Spleen (tissue), 7 donors: ENCODE results near the gene DLG1.

ENCODE experiments used
- POLR2A ChIP-seq, 3 donors: fragments of 450-650 bp; IDR thresholded peaks; one replicate each; pipeline ENCODE4 v1.5.1; 2017; ENCODE audit warnings: antibody characterized with exemption in 3 of 3, mild to moderate bottlenecking in 1 of 3
- TF ChIP-seq, protein P1 (sequence below), 11 experiments: fragments of 200-600 bp in 7 of 11; fragments of 450-650 bp in 4 of 11; sonication (generic) in 4 of 11; IDR thresholded peaks in 8 of 11; conservative IDR thresholded peaks in 3 of 11; 1 replicate in 7 of 11; 2 replicates in 4 of 11; pipeline versions ENCODE4 v1.4.0 to v1.8.0; 2016 to 2021; ENCODE audit warnings: antibody characterized with exemption in 11 of 11, inconsistent platforms in 4 of 11, mild to moderate bottlenecking in 1 of 11
- donor health status: DM: no; HTN: no; CAD: no; lungs with moderate emphysema.
- donor health status: DM: no; HTN: no; CAD: no.
- donor health status: DM: no; HTN: no; CAD: no.

DNA sequence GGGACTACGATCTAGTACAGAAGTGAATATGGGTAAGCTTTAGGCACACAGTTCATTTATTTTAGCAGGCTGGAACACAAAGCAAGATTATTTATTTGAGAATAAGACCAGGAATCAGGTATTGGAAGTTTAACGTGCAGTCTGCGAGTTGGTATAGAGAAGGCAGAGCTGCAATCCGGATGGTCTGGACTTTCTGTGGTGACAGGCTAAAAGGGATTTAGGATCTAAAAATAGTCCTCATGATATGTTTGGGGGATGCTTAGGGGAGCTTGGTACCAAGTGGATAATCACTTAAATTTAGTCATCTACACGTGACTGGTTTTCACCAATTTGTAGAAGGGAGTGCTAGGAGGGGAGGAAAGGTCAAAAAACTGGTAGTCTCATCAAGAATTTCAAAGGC is 119.4 kb downstream of the DLG1 start:
- TF ChIP-seq, protein P1, sequence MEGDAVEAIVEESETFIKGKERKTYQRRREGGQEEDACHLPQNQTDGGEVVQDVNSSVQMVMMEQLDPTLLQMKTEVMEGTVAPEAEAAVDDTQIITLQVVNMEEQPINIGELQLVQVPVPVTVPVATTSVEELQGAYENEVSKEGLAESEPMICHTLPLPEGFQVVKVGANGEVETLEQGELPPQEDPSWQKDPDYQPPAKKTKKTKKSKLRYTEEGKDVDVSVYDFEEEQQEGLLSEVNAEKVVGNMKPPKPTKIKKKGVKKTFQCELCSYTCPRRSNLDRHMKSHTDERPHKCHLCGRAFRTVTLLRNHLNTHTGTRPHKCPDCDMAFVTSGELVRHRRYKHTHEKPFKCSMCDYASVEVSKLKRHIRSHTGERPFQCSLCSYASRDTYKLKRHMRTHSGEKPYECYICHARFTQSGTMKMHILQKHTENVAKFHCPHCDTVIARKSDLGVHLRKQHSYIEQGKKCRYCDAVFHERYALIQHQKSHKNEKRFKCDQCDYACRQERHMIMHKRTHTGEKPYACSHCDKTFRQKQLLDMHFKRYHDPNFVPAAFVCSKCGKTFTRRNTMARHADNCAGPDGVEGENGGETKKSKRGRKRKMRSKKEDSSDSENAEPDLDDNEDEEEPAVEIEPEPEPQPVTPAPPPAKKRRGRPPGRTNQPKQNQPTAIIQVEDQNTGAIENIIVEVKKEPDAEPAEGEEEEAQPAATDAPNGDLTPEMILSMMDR (IDR thresholded peaks at IDR 0.05 in 8 of 11, conservative IDR thresholded peaks at IDR 0.05 in 3 of 11), result no peak
- no peak for TF ChIP-seq POLR2A (IDR thresholded peaks at IDR 0.05)
